Activated T-cell treated with anti-CD3 and anti-CD28 coated beads for 4 hours (primary cell): Measurements from ENCODE around the gene FOXD4L1.
"Not testable (repeated sequence)": the region's sequence is repeated elsewhere in the genome, so short reads cannot be mapped to it uniquely, and the experiment has no call there.

Source experiments
- DNase-seq: peaks from one replicate; pipeline ENCODE4 v3.0.0-alpha.2; 2020

The FOXD4L1 gene

DNA sequence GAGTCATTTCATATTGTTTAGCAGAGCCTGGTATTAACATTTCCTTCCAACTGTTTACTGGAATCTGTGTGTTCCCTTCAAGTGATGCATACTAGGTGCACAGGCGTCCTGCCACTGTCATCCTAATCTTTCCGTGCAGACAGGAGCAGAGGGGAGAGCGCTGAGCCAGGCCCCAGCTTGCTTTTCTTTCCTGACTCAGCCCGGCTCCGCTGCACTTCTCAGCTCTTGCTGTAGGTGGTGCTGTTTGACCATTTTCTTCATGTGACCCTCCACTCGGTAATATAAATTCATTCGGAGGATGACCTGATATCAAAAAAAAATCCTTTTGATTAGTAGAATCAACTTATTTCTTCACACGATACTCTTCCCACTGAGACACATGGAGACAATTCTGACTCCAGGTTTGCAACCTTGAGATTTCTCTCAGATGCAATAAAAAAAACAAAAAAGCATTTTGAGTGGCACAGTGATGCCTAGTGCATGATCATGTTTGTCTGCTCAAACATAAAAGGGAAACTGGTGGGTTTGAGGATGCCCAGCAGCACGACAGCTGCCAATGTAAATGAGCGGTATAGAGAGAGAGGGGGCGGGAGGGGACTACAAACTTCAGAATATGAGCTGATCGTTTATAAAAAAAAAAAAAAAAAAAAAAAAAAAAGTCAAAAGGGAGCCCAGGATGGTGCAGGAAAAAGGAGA is 29.0 kb downstream of the FOXD4L1 start:
- not testable (repeated sequence) for DNase-seq

DNA sequence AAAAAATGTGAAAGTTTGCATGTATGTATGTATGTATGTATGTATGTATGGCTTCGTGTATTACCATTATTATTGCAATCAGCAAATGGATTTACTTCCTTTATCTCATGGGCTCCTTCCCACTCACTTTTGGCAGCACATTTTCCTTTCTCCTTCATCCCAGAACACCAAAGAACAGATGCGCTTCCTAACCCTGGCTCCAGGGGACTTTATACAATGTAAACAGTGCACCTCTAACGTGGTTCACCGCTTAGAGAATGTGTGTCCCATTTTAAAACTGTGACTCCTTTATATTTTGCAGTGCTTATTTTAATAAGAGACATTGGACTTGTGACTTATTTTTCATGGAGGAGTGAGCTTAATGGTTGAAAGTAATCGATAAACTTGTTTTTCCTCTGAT is 29.7 kb downstream of the FOXD4L1 start:
- not testable (repeated sequence) for DNase-seq

DNA sequence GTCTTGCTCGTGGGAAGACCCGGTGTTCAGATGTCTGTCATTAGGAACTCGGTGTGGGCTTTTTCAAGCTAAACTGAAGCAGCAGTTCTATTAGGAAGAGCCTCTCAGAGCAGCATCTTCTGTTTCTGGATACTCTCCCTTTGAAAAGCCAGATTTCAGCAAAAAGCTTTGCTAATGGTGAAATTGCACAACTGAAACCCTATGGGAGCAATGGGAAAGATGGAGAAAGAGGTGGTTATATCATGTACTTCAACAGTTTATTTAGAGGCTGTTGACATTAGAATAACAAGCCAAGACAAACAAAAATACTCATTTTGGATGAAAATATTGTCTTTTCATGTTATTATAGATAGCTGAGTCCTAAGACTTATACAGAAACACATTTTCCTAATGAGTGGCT is 30.4 kb downstream of the FOXD4L1 start:
- DNase-seq: not testable (repeated sequence)

DNA sequence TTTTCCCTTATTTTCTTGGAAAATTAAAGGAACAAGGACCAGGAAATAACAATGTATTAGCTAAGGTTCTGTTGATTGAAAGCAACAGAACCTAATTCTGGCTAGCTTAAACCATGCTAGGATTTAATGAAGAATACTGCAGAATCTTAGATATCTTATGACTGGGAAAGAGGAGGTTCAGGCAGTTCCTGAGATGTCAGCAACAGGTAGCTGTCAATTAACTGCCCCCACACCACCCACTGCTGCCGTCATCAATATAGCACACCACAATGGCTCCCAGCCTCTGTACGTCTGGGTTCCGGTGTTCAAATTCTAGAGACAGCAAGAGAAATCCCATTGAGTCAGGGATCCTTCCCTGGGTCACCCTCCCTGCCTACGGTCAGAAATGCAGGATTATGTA is 34.5 kb downstream of the FOXD4L1 start:
- DNase-seq: not testable (repeated sequence)

DNA sequence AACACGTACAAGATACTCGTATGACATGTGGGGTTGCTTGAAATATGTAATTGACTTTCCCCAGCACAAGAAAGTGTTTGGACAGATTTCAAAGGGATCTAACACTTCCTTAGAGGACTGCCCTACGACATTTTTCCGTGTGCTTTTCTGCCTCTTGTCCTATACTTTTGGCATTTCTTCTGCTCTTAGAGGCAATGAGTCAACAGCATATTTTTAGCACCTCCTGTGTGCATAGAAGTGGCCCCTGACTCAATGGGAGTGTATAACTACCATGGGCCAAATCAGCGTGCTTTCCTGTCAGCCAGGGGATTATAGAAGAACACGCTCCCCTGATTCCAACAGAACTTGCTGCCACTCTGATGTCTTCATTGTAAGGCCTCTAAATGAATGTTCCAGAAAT is 38.1 kb downstream of the FOXD4L1 start:
- DNase-seq: not testable (repeated sequence)

DNA sequence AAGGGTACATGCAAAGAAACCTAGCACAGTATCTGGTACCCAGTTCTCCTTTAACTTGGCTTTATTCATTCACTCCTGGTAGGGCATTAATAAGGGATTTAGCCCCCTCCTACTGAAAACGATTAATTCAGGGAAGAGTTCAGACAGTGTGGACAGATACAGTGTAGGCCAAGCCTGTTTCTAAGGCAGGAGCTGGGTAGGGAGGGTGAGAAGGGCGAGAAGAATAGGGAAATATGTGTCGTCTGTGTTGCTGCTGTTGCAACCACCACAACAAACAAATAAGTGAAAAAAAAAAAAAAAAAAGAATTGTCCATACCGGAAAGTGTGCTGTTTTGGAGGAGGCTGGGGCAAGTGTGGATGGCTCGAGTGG is 42.4 kb downstream of the FOXD4L1 start:
- not testable (repeated sequence) for DNase-seq

DNA sequence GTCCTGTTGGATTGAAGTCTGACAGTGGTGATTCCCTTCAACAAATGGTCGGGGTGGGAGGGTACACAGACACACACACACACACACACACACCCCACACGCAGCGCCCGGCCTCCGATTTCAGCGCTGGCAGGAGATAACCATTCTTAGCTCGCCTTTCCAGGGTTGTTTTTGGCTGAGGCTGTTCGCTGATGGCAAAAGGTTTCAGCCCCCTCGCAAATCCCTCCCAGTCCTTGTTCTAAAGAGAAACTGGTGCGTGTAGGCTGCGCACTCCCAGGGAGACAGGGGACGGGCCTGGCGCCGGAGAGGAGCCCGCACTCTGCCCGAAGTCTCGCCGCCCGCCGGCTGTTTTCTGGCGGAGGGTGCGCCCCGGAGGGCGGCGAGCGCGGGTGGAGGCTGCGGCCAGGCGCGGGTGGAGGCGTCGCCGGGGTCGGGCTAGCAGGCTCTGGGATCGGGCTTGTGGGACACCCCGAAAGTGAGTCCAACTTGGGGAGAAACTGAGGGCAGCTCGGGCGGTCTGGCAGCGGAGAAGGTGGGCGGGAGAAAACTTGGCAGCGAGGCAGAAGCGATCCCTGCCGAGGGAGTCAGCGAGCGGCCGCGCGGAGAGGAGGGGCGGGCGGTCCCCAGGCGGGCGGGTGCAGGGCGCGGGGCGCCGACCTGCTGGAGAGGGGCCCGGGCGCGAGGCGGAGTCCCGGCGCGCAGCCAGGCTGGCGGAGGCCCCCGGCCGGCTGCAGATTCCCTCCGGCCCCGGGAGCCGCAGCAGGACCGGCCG is 42.9 kb downstream of the FOXD4L1 start:
- not testable (repeated sequence) for DNase-seq

DNA sequence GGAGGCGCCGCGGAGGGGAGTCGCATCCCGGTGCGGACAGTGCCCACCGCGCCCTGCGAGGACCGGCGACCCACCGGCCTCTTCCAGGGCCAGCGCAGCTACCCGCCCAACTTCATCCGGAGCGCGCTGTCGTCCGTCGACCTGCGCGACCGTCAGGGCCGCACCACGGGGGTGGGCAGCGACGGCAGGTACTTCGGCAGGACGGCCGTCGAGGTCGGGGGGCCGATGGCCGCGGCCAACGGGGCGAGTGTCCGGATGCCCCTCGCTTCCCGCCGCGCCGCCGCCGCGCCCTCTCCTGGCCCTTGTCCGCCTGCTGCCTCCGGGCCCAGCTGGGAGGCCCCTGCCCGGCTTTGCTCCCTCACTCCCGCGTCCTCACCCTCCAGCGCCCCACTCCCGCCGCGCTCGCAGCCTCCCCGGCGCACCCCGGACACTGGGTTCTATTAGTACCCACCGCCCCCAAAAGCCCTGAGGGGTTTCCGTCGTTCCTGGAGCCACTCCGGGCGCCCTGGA is 43.6 kb downstream of the FOXD4L1 start:
- not testable (repeated sequence) for DNase-seq

DNA sequence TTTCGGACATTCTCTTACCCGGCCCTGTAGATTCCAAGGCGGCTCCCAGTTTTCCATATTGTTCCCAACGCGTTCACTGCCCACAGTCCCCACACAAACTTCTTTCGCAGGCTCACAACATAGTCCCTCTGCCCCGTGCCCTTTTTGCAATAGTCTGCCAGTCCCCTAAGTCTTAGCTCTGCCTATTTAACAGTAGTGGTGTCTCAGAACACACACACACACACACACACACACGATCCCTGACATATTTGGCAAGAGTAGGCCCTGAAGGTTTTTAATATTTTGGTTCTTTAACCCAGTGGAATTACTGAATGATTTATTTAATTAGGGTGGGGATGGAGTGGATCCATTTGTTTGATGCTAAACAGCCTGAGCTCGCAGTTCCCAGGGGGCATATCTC is 44.1 kb downstream of the FOXD4L1 start:
- DNase-seq: not testable (repeated sequence)
